ENCODE measurements around the gene XKR7.

Gene XKR7

GRCh38 chr20:32050851-32051556 is 83.1 kb downstream of the XKR7 start:
- no peak for DNase-seq

- DNase-seq, result no peak
Measured at GRCh38 chr20:32051720-32052089, 83.8 kb downstream of the XKR7 start.

GRCh38 chr20:32052090-32052777 is 84.3 kb downstream of the XKR7 start, which contains the start of gene HCK:
Gene HCK, plus strand, starts transcription at chr20:32052242.
- DNase-seq, result no peak

- DNase-seq, result no peak
Measured at GRCh38 chr20:32052778-32053362, 84.9 kb downstream of the XKR7 start.

Data from activated CD4-positive, alpha-beta T cell treated with anti-CD3 and anti-CD28 coated beads for 1 hour (primary cell).